GM13976 (cell line): Measurements from ENCODE around the gene NRARP.

Experiments used
- DNase-seq: peaks from one replicate; pipeline ENCODE4 v3.0.0; 2012; ENCODE audit warnings: low spot score
- in situ Hi-C: fragments of 300-500 bp; cut with MboI; formaldehyde crosslinking; loops from one replicate; pipeline ENCODE4 v1.12.0; 2022; ENCODE audit warnings: low sequenced_read_pairs, mixed read lengths, inconsistent platforms; ENCODE audit not compliant: unreplicated experiment
- TF ChIP-seq, protein P1 (sequence below): IDR thresholded peaks from 2 replicates; pipeline ENCODE4 v1.5.1; 2012; ENCODE audit warnings: borderline replicate concordance, mild to moderate bottlenecking; ENCODE audit not compliant: insufficient read depth; ENCODE audit errors: extremely low read depth, missing control alignments, control extremely low read depth

The NRARP gene

DNA sequence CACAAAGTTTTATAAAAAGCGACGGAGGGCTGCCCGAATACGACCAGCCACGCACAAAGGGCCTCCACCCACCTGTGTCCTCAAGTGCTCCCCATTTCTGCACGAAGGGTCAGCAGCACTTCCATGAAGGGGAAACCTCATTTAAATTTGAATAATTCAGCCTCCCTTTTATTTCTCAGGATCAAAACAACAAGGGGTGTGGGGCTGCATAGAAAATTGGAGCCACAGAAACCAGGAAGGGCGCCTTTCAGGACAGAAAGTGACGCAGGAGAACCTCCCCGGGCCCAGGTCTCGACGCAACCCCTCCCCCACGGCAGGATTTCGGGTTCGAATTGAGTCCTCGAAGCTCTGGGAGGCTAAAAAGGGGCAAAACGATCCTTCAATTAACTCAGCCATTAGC lies 2.1 kb downstream of the NRARP start:
- DNase-seq = no peak
- TF ChIP-seq, protein P1, sequence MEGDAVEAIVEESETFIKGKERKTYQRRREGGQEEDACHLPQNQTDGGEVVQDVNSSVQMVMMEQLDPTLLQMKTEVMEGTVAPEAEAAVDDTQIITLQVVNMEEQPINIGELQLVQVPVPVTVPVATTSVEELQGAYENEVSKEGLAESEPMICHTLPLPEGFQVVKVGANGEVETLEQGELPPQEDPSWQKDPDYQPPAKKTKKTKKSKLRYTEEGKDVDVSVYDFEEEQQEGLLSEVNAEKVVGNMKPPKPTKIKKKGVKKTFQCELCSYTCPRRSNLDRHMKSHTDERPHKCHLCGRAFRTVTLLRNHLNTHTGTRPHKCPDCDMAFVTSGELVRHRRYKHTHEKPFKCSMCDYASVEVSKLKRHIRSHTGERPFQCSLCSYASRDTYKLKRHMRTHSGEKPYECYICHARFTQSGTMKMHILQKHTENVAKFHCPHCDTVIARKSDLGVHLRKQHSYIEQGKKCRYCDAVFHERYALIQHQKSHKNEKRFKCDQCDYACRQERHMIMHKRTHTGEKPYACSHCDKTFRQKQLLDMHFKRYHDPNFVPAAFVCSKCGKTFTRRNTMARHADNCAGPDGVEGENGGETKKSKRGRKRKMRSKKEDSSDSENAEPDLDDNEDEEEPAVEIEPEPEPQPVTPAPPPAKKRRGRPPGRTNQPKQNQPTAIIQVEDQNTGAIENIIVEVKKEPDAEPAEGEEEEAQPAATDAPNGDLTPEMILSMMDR = no peak
- in situ Hi-C loops = loop anchor here (25.0 kb wide), 1 partner anchor 237 kb away; no protein-coding TSS in a partner anchor

DNA sequence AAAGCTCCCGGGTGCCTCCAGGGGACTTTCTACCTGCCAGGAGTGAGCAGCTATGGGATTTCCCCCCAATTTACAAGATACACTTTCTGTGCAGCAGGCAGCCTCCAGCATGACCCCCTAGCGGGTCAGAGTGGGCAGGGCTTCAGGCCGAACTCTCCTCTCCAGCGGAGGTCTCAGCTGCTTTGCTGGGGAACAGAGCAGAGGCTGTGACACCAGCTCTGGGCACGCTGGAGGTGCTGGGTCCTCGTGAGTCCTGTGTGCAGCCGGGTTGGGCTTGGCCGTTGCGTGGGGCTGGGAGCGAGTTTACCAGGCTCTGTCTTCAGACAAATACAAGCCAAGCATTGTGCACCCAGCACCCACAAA lies 2.9 kb downstream of the NRARP start:
- TF ChIP-seq, protein P1 = no peak
- in situ Hi-C loops = loop anchor here (25.0 kb wide), 1 partner anchor 238 kb away; no protein-coding TSS in a partner anchor
- no peak for DNase-seq

DNA sequence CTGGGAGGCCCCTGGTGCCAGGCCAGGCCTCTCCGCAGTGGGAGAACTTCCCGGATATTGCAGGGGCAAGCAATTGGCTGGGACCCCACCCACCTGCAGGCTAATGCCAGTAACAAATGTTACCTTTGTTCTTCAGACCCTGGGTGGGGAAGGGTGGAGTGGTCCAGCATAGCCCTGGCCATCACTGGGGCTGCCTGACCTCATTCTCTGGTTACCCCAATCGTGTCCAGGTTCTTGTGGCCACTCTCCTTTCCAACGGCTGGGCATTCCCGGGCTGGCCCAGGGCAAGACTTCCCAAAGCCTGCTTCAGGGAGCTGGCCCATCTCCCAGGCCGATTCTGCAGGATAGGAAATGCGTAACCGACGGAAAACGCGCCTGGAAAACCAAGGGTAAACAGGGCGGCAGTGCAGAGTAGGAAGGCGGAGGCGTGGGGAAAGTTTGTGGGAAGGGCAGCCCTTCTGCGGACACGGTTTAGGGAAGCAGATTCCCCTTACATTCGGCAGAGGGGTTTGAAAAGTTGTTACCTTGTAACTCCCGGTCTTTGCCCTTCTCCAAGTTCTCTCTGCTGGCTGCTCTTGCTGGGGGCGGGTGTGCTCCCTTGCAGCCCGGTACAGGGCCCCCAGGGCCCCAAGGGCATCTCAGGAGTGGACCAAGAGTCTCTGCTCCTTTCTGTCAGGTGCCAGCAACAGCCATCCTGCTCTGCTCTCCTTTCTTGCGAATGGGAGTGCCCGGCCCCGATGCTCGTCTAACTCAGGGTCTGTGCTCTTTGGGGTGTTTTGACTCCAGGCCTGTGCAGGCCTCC lies 3.5 kb downstream of the NRARP start:
- no peak for DNase-seq
- in situ Hi-C loops = loop anchor here (25.0 kb wide), 1 partner anchor 239 kb away; no protein-coding TSS in a partner anchor
- TF ChIP-seq, protein P1 = no peak

DNA sequence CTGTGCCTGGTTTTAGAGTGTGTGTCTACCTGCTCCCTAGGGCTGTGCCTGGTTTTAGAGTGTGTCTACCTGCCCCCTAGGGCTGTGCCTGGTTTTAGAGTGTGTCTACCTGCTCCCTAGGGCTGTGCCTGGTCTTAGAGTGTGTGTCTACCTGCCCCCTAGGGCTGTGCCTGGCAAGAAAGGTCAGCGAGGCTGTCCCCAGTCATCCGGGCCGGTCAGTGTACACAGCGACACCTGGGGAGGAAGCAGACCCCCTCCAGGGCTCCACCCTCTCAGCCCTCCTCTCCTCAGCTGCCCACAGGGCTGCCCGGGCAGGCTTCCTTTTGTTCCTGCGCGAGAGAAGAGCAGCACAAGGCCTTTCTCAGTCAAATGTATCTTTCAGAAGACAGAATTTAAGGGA lies 4.1 kb downstream of the NRARP start:
- in situ Hi-C loops = loop anchor here (25.0 kb wide), 1 partner anchor 239 kb away; no protein-coding TSS in a partner anchor

DNA sequence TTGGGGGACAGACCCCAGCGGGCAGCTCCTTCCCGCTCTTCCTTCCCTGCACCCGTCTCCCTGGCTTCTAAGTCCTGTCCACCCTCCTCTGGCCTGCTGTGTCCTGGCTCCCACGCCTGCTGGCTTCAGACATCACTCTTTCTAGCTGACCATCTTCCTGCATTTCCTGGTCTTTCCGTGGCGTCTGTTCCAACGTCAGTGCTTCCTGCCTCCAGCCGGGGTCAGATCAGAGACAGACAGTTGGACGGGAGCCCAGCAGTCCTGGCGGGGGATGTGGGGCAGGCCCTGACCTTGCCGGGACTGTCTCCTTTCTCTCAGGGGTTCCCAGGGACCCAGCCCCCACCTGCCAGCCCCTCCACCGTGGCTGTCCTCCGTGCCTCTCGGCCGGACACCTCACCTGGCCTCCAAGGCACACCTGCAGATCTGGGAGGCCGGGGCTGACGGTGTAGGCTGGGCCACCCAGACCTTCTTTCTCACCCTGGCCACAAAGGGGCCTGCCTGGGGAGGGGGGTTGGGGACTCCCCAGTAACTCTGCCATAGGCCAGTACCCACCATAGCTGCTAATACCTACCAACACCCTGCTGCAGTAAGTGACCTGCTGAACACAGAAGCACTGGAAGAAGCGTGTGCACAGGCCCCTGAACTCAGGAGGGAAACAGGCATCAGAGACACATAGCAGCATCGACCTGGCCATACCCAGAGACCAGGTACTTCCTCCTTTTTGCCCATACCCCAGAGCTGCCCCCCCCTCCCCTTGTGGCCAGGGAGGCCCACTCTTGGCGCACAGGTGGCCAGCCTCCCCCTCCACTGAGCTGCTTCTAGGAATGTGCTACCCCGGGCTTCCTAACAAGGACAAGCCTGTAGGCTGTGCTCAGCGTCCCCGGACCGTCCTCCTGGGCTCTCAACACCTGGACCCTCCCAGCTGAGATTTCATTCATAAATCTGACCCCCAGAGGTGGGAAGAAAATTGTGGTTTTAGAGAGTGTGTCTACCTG lies 5.1 kb downstream of the NRARP start:
- in situ Hi-C loops = loop anchor here (25.0 kb wide), 1 partner anchor 240 kb away; no protein-coding TSS in a partner anchor
- TF ChIP-seq, protein P1 = no peak
- DNase-seq = no peak

More for the DNA sequence above, 4.1 kb downstream of the NRARP start:
- TF ChIP-seq, protein P1 = no peak
- DNase-seq = no peak
